H9 (cell line): ENCODE data around the gene ABCA4. TPM values are rescaled to one million over a fixed set of nuclear protein-coding genes. Genes with fewer than 3 reads are reported as not detected.

Source experiments
- DNase-seq: peaks from one replicate; pipeline ENCODE4 v3.0.0-alpha.2; 2017
- H2AFZ ChIP-seq: one replicate; pipeline ENCODE4 v1.6.1; 2013; ENCODE audit warnings: mild to moderate bottlenecking, low read length, control low read depth, moderate library complexity
- H2AK5ac ChIP-seq: 2 replicates; pipeline ENCODE4 v1.6.1; 2013; ENCODE audit warnings: low read length, control low read depth, mixed read lengths; ENCODE audit not compliant: insufficient read length
- H2BK120ac ChIP-seq: one replicate; pipeline ENCODE4 v1.6.1; 2013; ENCODE audit warnings: low read depth, mild to moderate bottlenecking, low read length, control low read depth, inconsistent platforms; ENCODE audit not compliant: poor library complexity, severe bottlenecking
- H2BK12ac ChIP-seq: 2 replicates; pipeline ENCODE4 v1.6.1; 2013; ENCODE audit warnings: low read length, control low read depth, mixed read lengths, low read depth; ENCODE audit not compliant: insufficient read length
- H2BK15ac ChIP-seq: 2 replicates; pipeline ENCODE4 v1.6.1; 2013; ENCODE audit warnings: low read depth, low read length, control low read depth
- H2BK20ac ChIP-seq: one replicate; pipeline ENCODE4 v1.6.1; 2013; ENCODE audit warnings: low read depth, mild to moderate bottlenecking, low read length, control low read depth, inconsistent platforms; ENCODE audit not compliant: poor library complexity, severe bottlenecking
- H2BK5ac ChIP-seq: 2 replicates; pipeline ENCODE4 v1.6.1; 2013; ENCODE audit warnings: low read length, control low read depth, mixed read lengths; ENCODE audit not compliant: insufficient read length
- H3K14ac ChIP-seq: 2 replicates; pipeline ENCODE4 v1.6.1; 2013; ENCODE audit warnings: low read length, control low read depth; ENCODE audit not compliant: insufficient read depth
- H3K18ac ChIP-seq: 2 replicates; pipeline ENCODE4 v1.6.1; 2013; ENCODE audit warnings: low read depth, mild to moderate bottlenecking, mixed read lengths, low read length, control low read depth; ENCODE audit not compliant: insufficient read length
- H3K23ac ChIP-seq: 2 replicates; pipeline ENCODE4 v1.6.1; 2013; ENCODE audit warnings: low read length, control low read depth, mixed read lengths, low read depth; ENCODE audit not compliant: insufficient read length
- H3K23me2 ChIP-seq: 2 replicates; pipeline ENCODE4 v1.6.1; 2013; ENCODE audit warnings: low read depth, mild to moderate bottlenecking, mixed read lengths, low read length, control low read depth; ENCODE audit not compliant: insufficient read length, poor library complexity, severe bottlenecking
- H3K27ac ChIP-seq: 2 replicates; pipeline ENCODE4 v1.5.1; 2013; ENCODE audit warnings: low read length, control low read depth, mixed read lengths, low read depth; ENCODE audit not compliant: insufficient read length
- H3K27me3 ChIP-seq: 2 replicates; pipeline ENCODE4 v1.6.1; 2013; ENCODE audit warnings: low read length, control low read depth, inconsistent platforms; ENCODE audit not compliant: insufficient read depth
- H3K4ac ChIP-seq: 2 replicates; pipeline ENCODE4 v1.6.1; 2013; ENCODE audit warnings: low read depth, mild to moderate bottlenecking, control low read depth, inconsistent platforms, low read length, moderate library complexity
- H3K4me1 ChIP-seq: 2 replicates; pipeline ENCODE4 v1.6.1; 2013; ENCODE audit warnings: low read length, control low read depth, inconsistent platforms; ENCODE audit not compliant: insufficient read depth
- H3K4me2 ChIP-seq: 2 replicates; pipeline ENCODE4 v1.6.1; 2013; ENCODE audit warnings: low read length, control low read depth, mixed read lengths; ENCODE audit not compliant: insufficient read length, insufficient read depth
- H3K56ac ChIP-seq: 2 replicates; pipeline ENCODE4 v1.6.1; 2013; ENCODE audit warnings: low read depth, mild to moderate bottlenecking, mixed read lengths, low read length, control low read depth; ENCODE audit not compliant: insufficient read length
- H3K79me1 ChIP-seq: 2 replicates; pipeline ENCODE4 v1.6.1; 2013; ENCODE audit warnings: low read depth, mild to moderate bottlenecking, moderate library complexity, low read length, control low read depth, inconsistent platforms; ENCODE audit not compliant: insufficient read depth, poor library complexity, severe bottlenecking
- H3K79me2 ChIP-seq: 2 replicates; pipeline ENCODE4 v1.6.1; 2013; ENCODE audit warnings: low read length, control low read depth, inconsistent platforms; ENCODE audit not compliant: insufficient read depth
- H3K9ac ChIP-seq: 2 replicates; pipeline ENCODE4 v1.6.1; 2013; ENCODE audit warnings: low read length, control low read depth, mixed read lengths; ENCODE audit not compliant: insufficient read length; ENCODE audit errors: extremely low read depth
- H3K9me3 ChIP-seq: one replicate; pipeline ENCODE4 v1.6.1; 2013; ENCODE audit warnings: low read depth, low read length, inconsistent platforms; ENCODE audit not compliant: control insufficient read depth
- H3T11ph ChIP-seq: one replicate; pipeline ENCODE4 v1.6.1; 2013; ENCODE audit warnings: mild to moderate bottlenecking, low read length, control low read depth, inconsistent platforms
- H4K20me1 ChIP-seq: one replicate; pipeline ENCODE4 v1.6.1; 2013; ENCODE audit not compliant: control insufficient read depth, insufficient read length, insufficient read depth
- H4K5ac ChIP-seq: 2 replicates; pipeline ENCODE4 v1.6.1; 2013; ENCODE audit warnings: low read depth, mild to moderate bottlenecking, mixed read lengths, low read length, control low read depth; ENCODE audit not compliant: insufficient read length
- H4K8ac ChIP-seq: replicated peaks from 2 replicates; pipeline ENCODE4 v1.6.1; 2013; ENCODE audit warnings: low read length, control low read depth, mixed read lengths, low read depth; ENCODE audit not compliant: insufficient read length
- H4K91ac ChIP-seq: 2 replicates; pipeline ENCODE4 v1.6.1; 2013; ENCODE audit warnings: low read depth, mild to moderate bottlenecking, moderate library complexity, mixed read lengths, low read length, control low read depth; ENCODE audit not compliant: insufficient read length
- H3K27ac Mint-ChIP-seq, 3 experiments: 2 replicates in 2 of 3; 3 replicates in 1 of 3; pipeline ENCODE4 v1.8.0; 2020 to 2021; ENCODE audit warnings: mixed read lengths in 3 of 3, mild to moderate bottlenecking in 1 of 3, moderate library complexity in 1 of 3
- H3K27me3 Mint-ChIP-seq: 2 replicates; pipeline ENCODE4 v1.8.0; 2021; ENCODE audit warnings: low read depth, mild to moderate bottlenecking, moderate library complexity, mixed read lengths
- H3K36me3 Mint-ChIP-seq, 3 experiments: 2 replicates in 2 of 3; 3 replicates in 1 of 3; pipeline ENCODE4 v1.8.0; 2020 to 2021; ENCODE audit warnings: low read depth in 3 of 3, mixed read lengths in 3 of 3; ENCODE audit not compliant: insufficient read depth in 1 of 3
- H3K4me1 Mint-ChIP-seq, 2 experiments: 2 replicates each; pipeline ENCODE4 v1.8.0; 2020; ENCODE audit warnings: mixed read lengths in 2 of 2
- H3K4me3 Mint-ChIP-seq, 2 experiments: 2 replicates in 1 of 2; 3 replicates in 1 of 2; pipeline ENCODE4 v1.8.0; 2020 to 2021; ENCODE audit warnings: mild to moderate bottlenecking in 2 of 2, mixed read lengths in 2 of 2, moderate library complexity in 1 of 2
- H3K9me3 Mint-ChIP-seq, 2 experiments: 2 replicates in 1 of 2; 3 replicates in 1 of 2; pipeline ENCODE4 v1.8.0; 2020; ENCODE audit warnings: mild to moderate bottlenecking in 2 of 2, mixed read lengths in 2 of 2, moderate library complexity in 1 of 2
- CTCF ChIP-seq: fragments of 200-600 bp; sonication (generic); conservative IDR thresholded peaks from 3 replicates; pipeline ENCODE4 v1.8.0; 2021; ENCODE audit warnings: antibody characterized with exemption, mild to moderate bottlenecking
- WGBS: extraction: QIAGEN DNeasy Blood & Tissue Kit; methylation state at CpG from one replicate; pipeline ENCODE4 v1.1.7; 2013; ENCODE audit warnings: missing lambda C conversion rate, low lambda C conversion rate, mixed read lengths; ENCODE audit not compliant: insufficient read length; ENCODE audit errors: extremely low coverage; 5-methylcytosine and 5-hydroxymethylcytosine counted together
- total RNA-seq: library from RNA; stranded (reverse); gene quantifications from 2 replicates; pipeline ENCODE4 v1.2.1, GENCODE V29; 2021

ABCA4 gene
- total RNA-seq, 1 experiment from 2014 or later = not detected

- Histone ChIP-seq H3K27me3 (peaks cover 46% of the 10 kb centered on the region; the same call in 1 of the 2 replicates), H3K23me2 (no peaks in the 10 kb centered on the region), H4K8ac (no peak overlapping the region), H3K9me3 (no peaks in the 10 kb centered on the region), H4K91ac (no peak overlapping the region), H2BK120ac (no peak overlapping the region), H2BK15ac (no peak overlapping the region), H2AK5ac (no peak overlapping the region), H3K9ac (no peak overlapping the region), H2BK12ac (no peak overlapping the region), H4K20me1 (no peaks in the 10 kb centered on the region), H4K5ac (no peak overlapping the region), H3K23ac (no peak overlapping the region), H3K56ac (no peak overlapping the region), H2AFZ (no peak overlapping the region), H3K79me1 (no peaks in the 10 kb centered on the region), H2BK20ac (no peak overlapping the region), H3T11ph (no peak overlapping the region), H3K18ac (no peak overlapping the region), H3K4me1 (no peaks in the 10 kb centered on the region), H2BK5ac (no peak overlapping the region), H3K79me2 (no peaks in the 10 kb centered on the region), H3K27ac (no peak overlapping the region), H3K14ac (no peak overlapping the region), H3K4ac (no peak overlapping the region), H3K4me2 (no peak overlapping the region)
- Mint-ChIP-seq H3K27me3 (peaks cover 100% of the 10 kb centered on the region), H3K27ac (no peak overlapping the region), H3K9me3 (peaks cover 0 to 3% of the 10 kb centered on the region in 2 experiments; a peak in 1 of 5 replicates), H3K4me1 (peaks cover 10 to 11% of the 10 kb centered on the region in 2 experiments), H3K36me3 (no peaks in the 10 kb centered on the region), H3K4me3 (no peak overlapping the region)
- no CpG with 5 or more reads among the region's 1 CpG for WGBS
- no peak for DNase-seq
- TF ChIP-seq CTCF = no peak
Measured at GRCh38 chr1:94071391-94071790, 49.6 kb downstream of the ABCA4 start.
